ENCODE data around the gene RAB44.
A peak's percentile ranks its signal among the peaks of the same experiment; 100 is the strongest.

RAB44 gene

DNA sequence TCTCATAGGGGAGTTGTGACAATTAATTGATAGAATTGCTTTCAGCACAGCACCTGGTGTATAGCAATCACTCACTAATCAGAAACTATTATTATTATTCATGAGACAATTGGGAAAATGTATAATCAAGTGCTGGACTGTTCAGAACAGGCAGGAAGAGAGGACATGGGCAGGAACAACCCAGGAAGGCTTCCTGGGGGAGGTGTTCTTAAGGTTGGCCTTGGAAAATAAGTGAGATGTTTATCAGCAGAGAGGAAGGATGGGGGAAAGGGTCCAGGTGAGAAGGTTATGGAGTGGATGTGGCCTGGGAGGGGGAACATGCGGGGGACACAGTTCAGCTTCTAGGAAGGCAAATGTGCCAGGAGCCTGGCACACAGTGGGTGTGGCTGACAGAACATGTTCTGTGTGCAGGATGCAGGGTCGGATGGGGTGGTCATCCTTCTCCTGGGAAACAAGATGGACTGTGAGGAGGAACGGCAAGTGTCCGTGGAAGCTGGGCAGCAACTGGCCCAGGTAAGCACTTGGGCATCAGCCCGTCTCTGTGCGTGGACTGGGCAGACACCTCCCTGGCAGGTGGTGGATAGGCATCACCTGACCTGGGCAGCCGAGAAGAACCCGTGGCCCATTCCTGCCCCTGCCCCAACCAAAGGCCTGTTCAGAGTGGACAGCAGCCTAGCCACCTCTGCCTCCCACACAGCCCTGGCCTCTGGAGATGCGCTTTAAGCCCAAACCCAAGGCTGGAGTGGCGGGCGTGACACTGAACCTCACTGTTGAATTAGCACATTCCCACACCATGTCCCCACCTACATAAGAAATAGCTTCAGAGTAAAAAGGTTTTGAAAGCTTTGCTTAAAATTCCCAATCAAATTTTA lies 30.9 kb downstream of the RAB44 start:
- Histone ChIP-seq H3K9me3 (ENCODE audit: control insufficient read depth in 1 of 2, low read length in 2 of 2) (no peaks in the 10 kb centered on the region), H3K4me1 (ENCODE audit: control insufficient read depth in 1 of 2, insufficient read depth in 2 of 2, low read length in 2 of 2) (no peaks in the 10 kb centered on the region), H3K27ac (ENCODE audit: low read length) (no peak overlapping the region), H3K4me3 (ENCODE audit: low read depth in 1 of 2, low read length in 2 of 2) (no peak overlapping the region), H3K36me3 (ENCODE audit: control insufficient read depth in 1 of 2, insufficient read depth in 2 of 2, low read length in 2 of 2) (no peaks in the 10 kb centered on the region), H3K27me3 (ENCODE audit: low read depth, low read length) (no peaks in the 10 kb centered on the region)

DNA sequence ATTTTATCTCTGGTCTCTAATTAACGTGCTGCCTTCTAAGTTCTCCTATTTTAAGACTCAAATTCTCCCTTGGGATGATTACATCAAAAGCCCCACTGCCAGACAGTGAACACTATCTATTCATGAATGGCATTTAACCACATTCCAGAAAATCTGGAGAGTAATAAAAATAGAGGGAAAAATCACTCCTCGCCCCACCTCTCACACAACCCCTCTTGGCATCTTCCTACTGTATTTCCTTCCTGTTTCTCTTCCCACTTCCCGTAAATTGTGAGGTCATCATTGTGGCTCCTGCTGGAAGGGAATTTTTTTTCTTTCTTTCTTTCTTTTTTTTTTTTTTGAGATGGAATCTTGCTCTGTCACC lies 31.5 kb downstream of the RAB44 start:
- Histone ChIP-seq H3K36me3 (ENCODE audit: control insufficient read depth in 1 of 2, insufficient read depth in 2 of 2, low read length in 2 of 2) (no peaks in the 10 kb centered on the region), H3K27ac (ENCODE audit: low read length) (no peak overlapping the region), H3K4me3 (ENCODE audit: low read depth in 1 of 2, low read length in 2 of 2) (no peak overlapping the region)

DNA sequence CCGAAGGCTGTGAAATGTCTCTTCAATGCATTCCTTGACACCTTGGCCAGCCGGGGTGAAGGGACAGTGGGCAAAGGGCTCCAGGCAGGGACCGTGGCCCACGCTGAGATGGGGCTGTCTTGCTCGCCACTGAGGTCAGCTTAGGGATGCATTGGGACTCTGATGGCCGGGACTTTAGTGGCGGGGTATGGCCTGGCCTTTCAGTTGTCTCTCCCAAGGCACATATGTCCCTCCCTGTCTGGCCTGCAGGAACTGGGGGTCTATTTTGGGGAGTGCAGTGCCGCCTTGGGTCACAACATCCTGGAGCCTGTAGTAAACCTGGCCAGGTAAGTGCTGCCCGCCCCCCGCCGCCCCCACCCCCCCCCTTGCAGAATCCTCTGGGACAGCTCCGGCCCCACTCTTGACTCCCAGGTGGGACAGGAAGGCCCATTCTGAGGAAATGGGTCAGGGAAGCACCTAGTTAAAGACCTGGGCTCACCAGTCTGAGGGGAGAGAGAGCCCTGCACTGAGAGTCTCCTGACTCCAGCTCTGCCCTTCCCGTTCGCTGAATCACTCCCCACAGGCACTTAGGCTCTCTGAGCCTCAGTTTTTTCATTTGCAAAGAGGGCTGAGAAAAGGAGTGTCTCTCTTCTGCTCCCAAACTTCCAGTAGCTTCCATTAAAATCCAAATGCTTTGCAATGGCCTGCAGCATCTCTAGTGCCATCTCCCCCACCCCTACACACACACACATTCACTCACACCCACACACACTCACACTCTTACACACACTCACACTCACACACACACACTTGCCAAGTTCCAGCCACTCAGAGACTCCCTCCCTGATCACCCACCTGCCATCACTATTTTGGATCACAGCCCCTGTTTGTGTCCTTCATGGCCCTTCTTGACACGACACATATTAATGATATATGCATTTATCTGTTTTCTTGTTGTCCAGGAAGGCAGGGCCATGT lies 33.1 kb downstream of the RAB44 start:
- Histone ChIP-seq H3K27ac (ENCODE audit: low read length) (no peak overlapping the region), H3K4me3 (ENCODE audit: low read depth in 1 of 2, low read length in 2 of 2) (no peak overlapping the region), H3K27me3 (ENCODE audit: low read depth, low read length) (no peaks in the 10 kb centered on the region), H3K9me3 (ENCODE audit: control insufficient read depth in 1 of 2, low read length in 2 of 2) (no peaks in the 10 kb centered on the region), H3K4me1 (ENCODE audit: control insufficient read depth in 1 of 2, insufficient read depth in 2 of 2, low read length in 2 of 2) (peaks cover 0 to 6% of the 10 kb centered on the region in 2 donors), H3K36me3 (ENCODE audit: control insufficient read depth in 1 of 2, insufficient read depth in 2 of 2, low read length in 2 of 2) (no peaks in the 10 kb centered on the region)

More for the DNA sequence above, 31.5 kb downstream of the RAB44 start:
- no peaks in the 10 kb centered on the region for H3K9me3 ChIP-seq (ENCODE audit: control insufficient read depth in 1 of 2, low read length in 2 of 2)
- H3K4me1 ChIP-seq (ENCODE audit: control insufficient read depth in 1 of 2, insufficient read depth in 2 of 2, low read length in 2 of 2): no peaks in the 10 kb centered on the region
- H3K27me3 ChIP-seq (ENCODE audit: low read depth, low read length): no peaks in the 10 kb centered on the region

DNA sequence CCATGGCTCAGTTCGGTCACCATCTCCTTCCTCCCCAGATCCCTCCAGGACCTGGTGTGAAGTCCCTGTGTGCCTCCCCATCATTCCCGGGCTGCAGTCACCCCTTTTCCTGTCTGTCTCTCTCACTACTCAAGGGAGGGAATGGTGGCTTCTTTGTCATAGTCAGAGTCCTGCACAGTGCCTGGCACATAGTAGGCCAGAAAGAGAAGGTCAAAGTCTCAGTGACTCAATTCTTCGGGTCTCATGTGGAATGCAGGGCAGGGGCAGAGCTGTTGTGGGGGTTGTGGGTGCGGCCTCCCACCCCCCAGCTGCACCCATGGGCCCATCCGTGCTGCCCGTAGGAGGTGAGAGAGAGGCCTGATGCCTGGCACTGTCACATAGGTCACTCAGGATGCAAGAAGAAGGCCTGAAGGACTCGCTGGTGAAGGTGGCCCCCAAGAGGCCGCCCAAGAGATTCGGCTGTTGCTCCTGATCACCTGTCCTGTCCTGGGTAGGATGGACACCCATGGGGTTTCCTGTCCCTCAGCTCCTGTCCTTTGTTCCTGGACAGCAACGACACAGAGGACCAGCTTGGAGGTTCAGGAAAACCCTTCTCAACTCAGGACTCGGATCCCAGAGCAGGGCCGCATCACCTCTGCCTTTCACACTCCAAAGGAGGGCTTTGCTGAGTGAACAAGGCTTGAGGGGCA lies 34.1 kb downstream of the RAB44 start:
- Histone ChIP-seq H3K4me1 (ENCODE audit: control insufficient read depth in 1 of 2, insufficient read depth in 2 of 2, low read length in 2 of 2) (peaks cover 0 to 11% of the 10 kb centered on the region in 2 donors), H3K27ac (ENCODE audit: low read length) (no peak overlapping the region), H3K9me3 (ENCODE audit: control insufficient read depth in 1 of 2, low read length in 2 of 2) (no peaks in the 10 kb centered on the region), H3K4me3 (ENCODE audit: low read depth in 1 of 2, low read length in 2 of 2) (no peak overlapping the region), H3K36me3 (ENCODE audit: control insufficient read depth in 1 of 2, insufficient read depth in 2 of 2, low read length in 2 of 2) (no peaks in the 10 kb centered on the region), H3K27me3 (ENCODE audit: low read depth, low read length) (no peaks in the 10 kb centered on the region)

GRCh38 chr6:36733300-36733699 lies 35.7 kb downstream of the RAB44 start:
- Histone ChIP-seq H3K4me1 (ENCODE audit: control insufficient read depth in 1 of 2, insufficient read depth in 2 of 2, low read length in 2 of 2) (peaks cover 0 to 11% of the 10 kb centered on the region in 2 donors), H3K9me3 (ENCODE audit: control insufficient read depth in 1 of 2, low read length in 2 of 2) (no peaks in the 10 kb centered on the region), H3K27ac (ENCODE audit: low read length) (no peak overlapping the region), H3K27me3 (ENCODE audit: low read depth, low read length) (no peaks in the 10 kb centered on the region), H3K4me3 (ENCODE audit: low read depth in 1 of 2, low read length in 2 of 2) (no peak overlapping the region), H3K36me3 (ENCODE audit: control insufficient read depth in 1 of 2, insufficient read depth in 2 of 2, low read length in 2 of 2) (no peaks in the 10 kb centered on the region)

GRCh38 chr6:36734486-36735060 lies 36.9 kb downstream of the RAB44 start:
- Histone ChIP-seq H3K4me3 (ENCODE audit: low read depth in 1 of 2, low read length in 2 of 2) (peak overlapping the region; percentile 18 to 19), H3K27me3 (ENCODE audit: low read depth, low read length) (no peaks in the 10 kb centered on the region), H3K4me1 (ENCODE audit: control insufficient read depth in 1 of 2, insufficient read depth in 2 of 2, low read length in 2 of 2) (peaks cover 0 to 11% of the 10 kb centered on the region in 2 donors), H3K27ac (ENCODE audit: low read length) (peak overlapping the region; percentile 87), H3K36me3 (ENCODE audit: control insufficient read depth in 1 of 2, insufficient read depth in 2 of 2, low read length in 2 of 2) (no peaks in the 10 kb centered on the region), H3K9me3 (ENCODE audit: control insufficient read depth in 1 of 2, low read length in 2 of 2) (no peaks in the 10 kb centered on the region)

DNA sequence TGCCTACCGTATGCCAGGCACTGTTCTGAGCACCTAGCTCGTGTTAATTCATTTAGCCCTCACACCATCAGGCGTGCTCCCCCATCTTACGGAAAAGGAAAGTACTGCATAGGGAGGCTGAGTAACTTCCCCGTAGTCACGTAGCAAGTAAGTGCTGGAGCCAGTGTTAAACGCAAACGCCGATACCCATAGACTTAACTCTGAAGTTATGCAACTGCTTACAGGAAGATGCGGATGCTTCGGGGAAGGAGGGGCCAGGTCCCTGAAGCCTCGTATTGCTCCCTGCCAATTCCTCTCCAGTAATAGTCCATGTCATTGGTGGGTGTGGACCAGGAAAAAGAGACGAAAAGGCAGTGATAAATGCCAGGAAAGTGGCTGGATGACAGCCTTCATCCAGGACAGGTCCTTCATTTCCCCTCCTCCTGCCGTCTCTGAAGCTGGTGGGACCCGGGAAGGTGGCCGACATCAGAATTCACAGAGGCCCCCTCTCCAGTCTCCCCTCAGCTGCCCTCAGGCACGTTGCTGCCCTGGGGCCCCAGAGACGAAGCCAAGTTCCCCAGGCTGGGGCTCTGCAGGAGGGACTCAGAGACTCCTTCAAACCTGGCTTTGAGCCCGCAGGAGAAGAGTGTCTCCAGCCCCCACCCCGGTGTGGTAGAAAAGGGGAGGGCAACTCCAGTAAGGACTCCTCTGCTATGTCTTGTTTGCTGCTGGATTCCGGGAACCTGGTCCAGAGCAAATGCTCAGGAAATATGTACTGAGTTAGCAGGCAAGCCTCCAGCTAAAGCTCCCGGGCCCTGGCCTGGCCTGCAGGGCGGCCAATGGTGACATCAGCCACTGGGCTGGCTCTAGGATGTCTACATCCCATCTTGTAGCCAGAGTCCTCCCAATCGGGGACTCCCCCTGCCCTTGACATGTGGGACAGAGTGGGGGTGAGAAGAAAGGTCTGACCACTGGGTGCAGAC lies 37.8 kb downstream of the RAB44 start:
- Histone ChIP-seq H3K36me3 (ENCODE audit: control insufficient read depth in 1 of 2, insufficient read depth in 2 of 2, low read length in 2 of 2) (no peaks in the 10 kb centered on the region), H3K27me3 (ENCODE audit: low read depth, low read length) (no peaks in the 10 kb centered on the region), H3K27ac (ENCODE audit: low read length) (peak overlapping the region; percentile 87), H3K4me3 (ENCODE audit: low read depth in 1 of 2, low read length in 2 of 2) (peak overlapping the region; percentile 18 to 19), H3K9me3 (ENCODE audit: control insufficient read depth in 1 of 2, low read length in 2 of 2) (no peaks in the 10 kb centered on the region), H3K4me1 (ENCODE audit: control insufficient read depth in 1 of 2, insufficient read depth in 2 of 2, low read length in 2 of 2) (peaks cover 0 to 11% of the 10 kb centered on the region in 2 donors)

- Histone ChIP-seq H3K27me3 (ENCODE audit: low read depth, low read length) (no peaks in the 10 kb centered on the region), H3K4me1 (ENCODE audit: control insufficient read depth in 1 of 2, insufficient read depth in 2 of 2, low read length in 2 of 2) (peaks cover 0 to 11% of the 10 kb centered on the region in 2 donors), H3K9me3 (ENCODE audit: control insufficient read depth in 1 of 2, low read length in 2 of 2) (no peaks in the 10 kb centered on the region)
These were observed 39.6 kb downstream of the RAB44 start for GRCh38 chr6:36737043-36737785.

GRCh38 chr6:36738108-36738507 lies 40.5 kb downstream of the RAB44 start:
- H3K36me3 ChIP-seq (ENCODE audit: control insufficient read depth in 1 of 2, insufficient read depth in 2 of 2, low read length in 2 of 2): no peaks in the 10 kb centered on the region
- H3K4me3 ChIP-seq (ENCODE audit: low read depth in 1 of 2, low read length in 2 of 2): no peak overlapping the region
- H3K4me1 ChIP-seq (ENCODE audit: control insufficient read depth in 1 of 2, insufficient read depth in 2 of 2, low read length in 2 of 2): peaks cover 0 to 11% of the 10 kb centered on the region in 2 donors
- H3K9me3 ChIP-seq (ENCODE audit: control insufficient read depth in 1 of 2, low read length in 2 of 2): no peaks in the 10 kb centered on the region
- H3K27me3 ChIP-seq (ENCODE audit: low read depth, low read length): no peaks in the 10 kb centered on the region
- no peak overlapping the region for H3K27ac ChIP-seq (ENCODE audit: low read length)

More at GRCh38 chr6:36737043-36737785, 39.6 kb downstream of the RAB44 start:
- Histone ChIP-seq H3K27ac (ENCODE audit: low read length) (no peak overlapping the region), H3K4me3 (ENCODE audit: low read depth in 1 of 2, low read length in 2 of 2) (no peak overlapping the region), H3K36me3 (ENCODE audit: control insufficient read depth in 1 of 2, insufficient read depth in 2 of 2, low read length in 2 of 2) (no peaks in the 10 kb centered on the region)
